NB4 (cell line): ENCODE measurements around the gene SMOC2.

Experiments used
- CTCF ChIP-seq: IDR thresholded peaks from one replicate; pipeline ENCODE4 v1.5.1; 2012; ENCODE audit warnings: low read depth, low read length
- MAX ChIP-seq: IDR thresholded peaks from 2 replicates; pipeline ENCODE4 v1.6.1; 2011; ENCODE audit warnings: low read depth, low read length
- MYC ChIP-seq: IDR thresholded peaks from 2 replicates; pipeline ENCODE4 v1.6.1; 2011; ENCODE audit warnings: low read depth, low read length
- POLR2A ChIP-seq: IDR thresholded peaks from 2 replicates; pipeline ENCODE4 v1.6.1; 2011; ENCODE audit warnings: mild to moderate bottlenecking; ENCODE audit not compliant: insufficient read length; ENCODE audit errors: extremely low read depth

- TF ChIP-seq CTCF (no peak), MAX (no peak), POLR2A (no peak), MYC (no peak)
These were observed 66.3 kb downstream of the SMOC2 start for GRCh38 chr6:168507297-168507696.
